A673 (cell line): ENCODE measurements around the gene HOXC12. TPM values are rescaled to one million over a fixed set of nuclear protein-coding genes. Genes with fewer than 3 reads are reported as not detected.

Experiments used
- BruUV-seq: library from RNA; stranded (reverse); fragments of 400-500 nt; replicated peaks from 2 replicates; lab custom pipeline; 2021; lab: Mats Ljungman, UMichigan
- CTCF ChIA-PET: fragments of 300-600 bp; sonication (Branson Sonifier 250); formaldehyde crosslinking; loops from one replicate; lab custom pipeline; 2022; ENCODE audit warnings: antibody characterized with exemption; lab: Charles Lee
- POLR2A ChIA-PET: fragments of 300-600 bp; sonication (Branson Sonifier 250); formaldehyde crosslinking; loops from one replicate; lab custom pipeline; 2022; ENCODE audit warnings: antibody characterized with exemption; ENCODE audit not compliant: low non-redundant PET; lab: Charles Lee
- DNase-seq: peaks from one replicate; pipeline ENCODE4 v3.0.0-alpha.2; 2015; ENCODE audit warnings: low spot score
- H3K27ac ChIP-seq: fragments of 200-600 bp; sonication (generic); 2 replicates; pipeline ENCODE4 v1.5.1; 2016; ENCODE audit warnings: mixed run types, low read depth, mild to moderate bottlenecking, mixed read lengths, antibody characterized with exemption, low read length; ENCODE audit not compliant: poor library complexity, severe bottlenecking
- H3K27me3 ChIP-seq: fragments of 200-600 bp; sonication (generic); replicated peaks from 2 replicates; pipeline ENCODE4 v1.6.1; 2017; ENCODE audit warnings: mixed run types, low read depth, mild to moderate bottlenecking, mixed read lengths, antibody characterized with exemption, low read length; ENCODE audit not compliant: insufficient read depth, poor library complexity
- H3K36me3 ChIP-seq: fragments of 200-600 bp; sonication (generic); 2 replicates; pipeline ENCODE4 v1.6.1; 2016; ENCODE audit warnings: mixed run types, mild to moderate bottlenecking, mixed read lengths, antibody characterized with exemption, low read length; ENCODE audit not compliant: insufficient read depth, poor library complexity, severe bottlenecking
- H3K4me1 ChIP-seq: fragments of 200-600 bp; sonication (generic); 2 replicates; pipeline ENCODE4 v1.6.1; 2017; ENCODE audit warnings: mixed run types, mild to moderate bottlenecking, mixed read lengths, antibody characterized with exemption, low read length; ENCODE audit not compliant: insufficient read depth, poor library complexity, severe bottlenecking
- H3K4me3 ChIP-seq: fragments of 200-600 bp; sonication (generic); 2 replicates; pipeline ENCODE4 v1.5.1; 2016; ENCODE audit warnings: low read depth, mixed run types, mild to moderate bottlenecking, mixed read lengths, low read length; ENCODE audit not compliant: poor library complexity, severe bottlenecking
- H3K9me3 ChIP-seq: fragments of 200-600 bp; sonication (generic); 2 replicates; pipeline ENCODE4 v1.6.1; 2016; ENCODE audit warnings: mixed run types, low read depth, mild to moderate bottlenecking, mixed read lengths, antibody characterized with exemption, low read length; ENCODE audit not compliant: poor library complexity, severe bottlenecking
- EZH2 ChIP-seq: fragments of 200-600 bp; sonication (generic); IDR thresholded peaks from 2 replicates; pipeline ENCODE4 v1.6.1; 2017; ENCODE audit warnings: borderline replicate concordance, low read depth, mild to moderate bottlenecking, mixed read lengths, antibody characterized with exemption, low read length; ENCODE audit not compliant: poor library complexity, severe bottlenecking
- intact Hi-C: fragments of 100-400 bp; cut with micrococcal nuclease; formaldehyde crosslinking; loops from one replicate; pipeline ENCODE4 v1.10.0; 2022; ENCODE audit not compliant: unreplicated experiment
- total RNA-seq: library from RNA; stranded (reverse); gene quantifications from 2 replicates; pipeline ENCODE4 v1.2.3, GENCODE V29; 2021
- TF ChIP-seq, protein P1 (sequence below): fragments of 300-800, 200-600 bp; sonication (generic); conservative IDR thresholded peaks from 2 replicates; pipeline ENCODE4 v1.5.1; 2017; ENCODE audit warnings: low read depth, mild to moderate bottlenecking, antibody characterized with exemption, low read length, moderate library complexity, mixed read lengths

The HOXC12 gene
- total RNA-seq, 1 experiment from 2014 or later, result 4.6 TPM

DNA sequence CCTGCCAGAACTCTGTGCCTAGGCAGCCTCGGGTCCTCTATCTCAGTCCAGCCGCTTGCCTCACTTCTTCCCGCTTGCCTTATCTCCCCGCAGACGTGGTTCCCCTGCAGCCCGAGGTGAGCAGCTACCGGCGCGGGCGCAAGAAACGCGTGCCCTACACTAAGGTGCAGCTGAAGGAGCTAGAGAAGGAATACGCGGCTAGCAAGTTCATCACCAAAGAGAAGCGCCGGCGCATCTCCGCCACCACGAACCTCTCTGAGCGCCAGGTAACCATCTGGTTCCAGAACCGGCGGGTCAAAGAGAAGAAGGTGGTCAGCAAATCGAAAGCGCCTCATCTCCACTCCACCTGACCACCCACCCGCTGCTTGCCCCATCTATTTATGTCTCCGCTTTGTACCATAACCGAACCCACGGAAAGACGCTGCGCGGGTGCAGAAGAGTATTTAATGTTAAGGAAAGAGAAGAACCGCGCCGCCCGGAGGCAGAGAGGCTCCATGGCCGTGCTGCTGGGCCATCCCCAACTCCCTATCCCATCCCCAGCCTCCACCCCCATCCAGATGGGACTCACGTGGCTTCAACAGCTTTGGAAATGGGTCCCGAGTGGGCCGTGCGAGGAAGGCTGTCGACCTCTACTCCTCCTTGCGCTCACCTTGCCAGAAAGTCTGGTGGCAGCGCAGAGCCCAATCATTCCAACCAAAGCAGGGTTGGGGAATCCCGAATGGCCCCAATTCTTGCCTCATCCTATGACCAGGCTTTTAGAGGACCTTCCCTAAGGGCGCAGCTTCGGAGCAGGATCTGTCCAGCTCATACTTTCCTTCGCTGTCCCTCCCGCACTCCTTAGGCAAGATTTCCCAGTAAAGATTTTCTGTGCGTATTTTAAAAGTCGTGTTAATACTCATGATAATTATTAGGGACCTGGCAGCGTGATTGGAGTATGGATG, 9.5 kb upstream of the HOXC12 start:
- no peaks in the 10 kb centered on the region for H3K36me3 ChIP-seq
- H3K27me3 ChIP-seq, result no peaks in the 10 kb centered on the region
- no peak overlapping the region for H3K4me3 ChIP-seq
- intact Hi-C loops, result no loop called here
- H3K27ac ChIP-seq, result no peak overlapping the region
- no peak for DNase-seq
- ChIA-PET CTCF (no interaction called here), POLR2A (no interaction called here)
- no peak for TF ChIP-seq EZH2
- TF ChIP-seq, protein P1, sequence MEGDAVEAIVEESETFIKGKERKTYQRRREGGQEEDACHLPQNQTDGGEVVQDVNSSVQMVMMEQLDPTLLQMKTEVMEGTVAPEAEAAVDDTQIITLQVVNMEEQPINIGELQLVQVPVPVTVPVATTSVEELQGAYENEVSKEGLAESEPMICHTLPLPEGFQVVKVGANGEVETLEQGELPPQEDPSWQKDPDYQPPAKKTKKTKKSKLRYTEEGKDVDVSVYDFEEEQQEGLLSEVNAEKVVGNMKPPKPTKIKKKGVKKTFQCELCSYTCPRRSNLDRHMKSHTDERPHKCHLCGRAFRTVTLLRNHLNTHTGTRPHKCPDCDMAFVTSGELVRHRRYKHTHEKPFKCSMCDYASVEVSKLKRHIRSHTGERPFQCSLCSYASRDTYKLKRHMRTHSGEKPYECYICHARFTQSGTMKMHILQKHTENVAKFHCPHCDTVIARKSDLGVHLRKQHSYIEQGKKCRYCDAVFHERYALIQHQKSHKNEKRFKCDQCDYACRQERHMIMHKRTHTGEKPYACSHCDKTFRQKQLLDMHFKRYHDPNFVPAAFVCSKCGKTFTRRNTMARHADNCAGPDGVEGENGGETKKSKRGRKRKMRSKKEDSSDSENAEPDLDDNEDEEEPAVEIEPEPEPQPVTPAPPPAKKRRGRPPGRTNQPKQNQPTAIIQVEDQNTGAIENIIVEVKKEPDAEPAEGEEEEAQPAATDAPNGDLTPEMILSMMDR, result no peak
- no peaks in the 10 kb centered on the region for H3K9me3 ChIP-seq
- BruUV-seq, result no TSS peak
- H3K4me1 ChIP-seq, result peaks cover 5% of the 10 kb centered on the region

DNA sequence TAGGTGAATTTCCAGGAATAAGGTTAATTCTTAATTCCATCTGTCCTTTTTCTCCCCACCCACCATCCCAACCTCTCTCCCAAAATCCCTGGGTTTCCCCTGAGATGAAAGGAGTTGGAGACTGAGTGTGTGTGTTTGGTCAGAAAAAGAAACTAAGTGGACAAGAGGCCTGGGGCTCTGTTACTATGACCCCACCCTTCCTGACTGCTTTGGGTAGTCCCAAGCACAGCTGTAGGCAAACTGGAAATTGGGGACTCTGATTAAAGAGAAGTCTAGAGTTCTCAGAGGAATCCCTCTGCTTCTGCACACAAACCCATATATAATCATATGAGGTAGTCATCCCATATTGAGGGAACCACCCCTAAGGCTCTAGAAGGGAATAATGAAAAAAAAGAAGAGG, 7.0 kb upstream of the HOXC12 start:
- H3K4me1 ChIP-seq, result no peaks in the 10 kb centered on the region
- H3K4me3 ChIP-seq, result no peak overlapping the region
- intact Hi-C loops, result no loop called here
- H3K27me3 ChIP-seq, result no peaks in the 10 kb centered on the region
- H3K9me3 ChIP-seq, result no peaks in the 10 kb centered on the region
- DNase-seq, result no peak
- ChIA-PET POLR2A (no interaction called here), CTCF (no interaction called here)
- no peaks in the 10 kb centered on the region for H3K36me3 ChIP-seq
- BruUV-seq, result no TSS peak
- no peak overlapping the region for H3K27ac ChIP-seq
- TF ChIP-seq EZH2, result no peak
- TF ChIP-seq, protein P1, result no peak

DNA sequence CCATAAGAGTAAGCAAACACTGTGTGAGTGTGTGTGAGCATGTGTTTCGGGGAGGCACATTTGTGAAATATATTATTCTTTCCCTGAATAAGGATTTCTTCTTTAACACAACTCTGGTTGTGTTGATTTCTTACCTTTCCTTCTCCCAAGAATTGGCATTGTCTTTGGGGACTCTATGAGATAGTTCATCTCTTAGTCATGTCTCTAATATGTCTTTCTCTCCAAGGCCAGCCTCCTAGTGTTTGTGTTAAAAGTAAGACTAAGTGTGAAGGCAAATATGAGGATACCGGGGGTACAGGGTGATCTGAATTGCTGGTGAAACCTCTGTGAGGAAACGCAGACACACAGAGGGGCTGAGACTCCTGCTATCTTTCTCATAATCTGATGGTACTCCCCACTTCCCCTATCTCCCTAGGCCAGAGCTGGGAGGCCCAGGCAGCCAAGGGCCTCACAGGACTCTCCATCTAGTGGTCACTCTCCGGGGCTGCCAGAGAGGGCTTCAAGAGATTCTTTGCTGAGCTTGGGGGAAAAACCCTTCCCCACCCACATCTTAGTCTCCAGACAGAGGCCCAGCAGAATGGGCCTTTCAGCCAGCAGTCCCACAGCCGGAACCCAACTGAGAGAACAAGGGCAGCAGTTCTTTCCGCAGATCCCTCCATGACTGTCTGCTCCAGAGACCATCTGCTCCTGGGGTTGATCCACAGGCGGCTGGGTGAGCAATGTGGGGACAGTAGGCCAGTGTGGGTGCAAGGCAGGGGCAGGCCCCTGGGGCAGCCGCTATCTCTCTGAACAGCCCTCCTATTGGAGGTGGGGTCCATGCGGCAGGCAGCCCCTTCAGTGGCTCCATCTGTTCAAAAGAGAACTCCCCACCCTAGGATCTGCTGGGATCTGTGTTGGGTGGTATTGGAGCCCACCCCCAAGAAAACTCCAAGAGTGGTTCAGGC, 5.8 kb upstream of the HOXC12 start:
- Histone ChIP-seq H3K36me3 (no peaks in the 10 kb centered on the region), H3K4me3 (no peak overlapping the region), H3K9me3 (no peaks in the 10 kb centered on the region), H3K27me3 (no peaks in the 10 kb centered on the region), H3K27ac (no peak overlapping the region), H3K4me1 (no peaks in the 10 kb centered on the region)
- no TSS peak for BruUV-seq
- POLR2A ChIA-PET, result no interaction called here
- TF ChIP-seq, protein P1, result no peak
- TF ChIP-seq EZH2, result no peak
- DNase-seq, result no peak
- CTCF ChIA-PET, result interaction anchor here (0.5 kb wide), 1 partner anchor 83 kb away, joined by 7 read pairs; no protein-coding TSS in a partner anchor
- intact Hi-C loops, result no loop called here
